Peyer's patch (tissue), 4 donors: ENCODE data around the gene SRRT.

Experiments
- POLR2A ChIP-seq, 2 donors: fragments of 450-650 bp; IDR thresholded peaks; one replicate each; pipeline ENCODE4 v1.5.1; 2017; ENCODE audit warnings: antibody characterized with exemption in 2 of 2, mild to moderate bottlenecking in 2 of 2, moderate library complexity in 2 of 2
- TF ChIP-seq, protein P1 (sequence below), 6 experiments: fragments of 450-650 bp in 4 of 6; fragments of 200-600 bp in 2 of 6; sonication (generic) in 1 of 6; IDR thresholded peaks; one replicate each; pipeline ENCODE4 v1.5.1; 2017 to 2019; ENCODE audit warnings: antibody characterized with exemption in 6 of 6, mild to moderate bottlenecking in 3 of 6, moderate library complexity in 1 of 6

DNA sequence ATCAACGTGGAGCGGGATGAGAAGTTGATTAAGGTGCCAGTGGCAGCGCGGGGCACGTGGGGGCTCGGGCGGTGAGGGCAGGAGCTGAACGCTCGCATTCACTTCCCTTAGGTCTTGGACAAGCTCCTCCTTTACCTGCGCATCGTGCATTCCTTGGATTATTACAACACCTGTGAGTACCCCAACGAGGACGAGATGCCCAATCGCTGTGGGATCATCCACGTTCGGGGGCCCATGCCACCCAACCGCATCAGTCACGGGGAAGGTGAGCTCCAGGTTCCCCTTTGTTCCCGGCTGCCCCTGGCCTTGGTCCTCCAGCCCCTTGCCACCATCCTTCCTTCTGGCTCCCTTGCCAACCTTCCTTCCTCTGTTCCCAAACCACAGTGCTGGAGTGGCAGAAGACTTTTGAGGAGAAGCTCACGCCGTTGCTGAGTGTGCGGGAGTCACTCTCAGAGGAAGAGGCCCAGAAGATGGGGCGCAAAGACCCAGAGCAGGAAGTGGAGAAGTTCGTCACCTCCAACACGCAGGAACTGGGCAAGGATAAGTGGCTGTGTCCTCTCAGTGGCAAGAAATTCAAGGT, 12.1 kb downstream of the SRRT start:
- TF ChIP-seq, protein P1, sequence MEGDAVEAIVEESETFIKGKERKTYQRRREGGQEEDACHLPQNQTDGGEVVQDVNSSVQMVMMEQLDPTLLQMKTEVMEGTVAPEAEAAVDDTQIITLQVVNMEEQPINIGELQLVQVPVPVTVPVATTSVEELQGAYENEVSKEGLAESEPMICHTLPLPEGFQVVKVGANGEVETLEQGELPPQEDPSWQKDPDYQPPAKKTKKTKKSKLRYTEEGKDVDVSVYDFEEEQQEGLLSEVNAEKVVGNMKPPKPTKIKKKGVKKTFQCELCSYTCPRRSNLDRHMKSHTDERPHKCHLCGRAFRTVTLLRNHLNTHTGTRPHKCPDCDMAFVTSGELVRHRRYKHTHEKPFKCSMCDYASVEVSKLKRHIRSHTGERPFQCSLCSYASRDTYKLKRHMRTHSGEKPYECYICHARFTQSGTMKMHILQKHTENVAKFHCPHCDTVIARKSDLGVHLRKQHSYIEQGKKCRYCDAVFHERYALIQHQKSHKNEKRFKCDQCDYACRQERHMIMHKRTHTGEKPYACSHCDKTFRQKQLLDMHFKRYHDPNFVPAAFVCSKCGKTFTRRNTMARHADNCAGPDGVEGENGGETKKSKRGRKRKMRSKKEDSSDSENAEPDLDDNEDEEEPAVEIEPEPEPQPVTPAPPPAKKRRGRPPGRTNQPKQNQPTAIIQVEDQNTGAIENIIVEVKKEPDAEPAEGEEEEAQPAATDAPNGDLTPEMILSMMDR (IDR thresholded peaks at IDR 0.05), result no peak
- TF ChIP-seq POLR2A (IDR thresholded peaks at IDR 0.05), result no peak
